Ovary (tissue), 3 donors: ENCODE data around the gene MGP.

Experiments
- CTCF ChIP-seq, 3 donors: fragments of 450-650 bp in 2 of 3; fragments of 200-600 bp in 1 of 3; IDR thresholded peaks; one replicate each; pipeline versions ENCODE4 v1.5.1 to v1.8.0; 2016 to 2022; ENCODE audit warnings: antibody characterized with exemption in 3 of 3, mild to moderate bottlenecking in 1 of 3
- EP300 ChIP-seq: sonication (generic); formaldehyde crosslinking; IDR thresholded peaks from one replicate; pipeline ENCODE4 v1.6.1; 2017; ENCODE audit warnings: antibody characterized with exemption
- donor health status: DM: no; HTN: no; CAD: no.

- TF ChIP-seq CTCF (IDR thresholded peaks at IDR 0.05) (no peak), EP300 (no peak)
Measured at GRCh38 chr12:14879222-14879933, 6.3 kb downstream of the MGP start.
